Smooth muscle cell (in vitro differentiated cells): ENCODE data around the gene IL4. TPM values are rescaled to one million over a fixed set of nuclear protein-coding genes. Genes with fewer than 3 reads are reported as not detected.

Experiments
- DNase-seq: peaks from one replicate; lab custom pipeline; 2025; ENCODE audit not compliant: unreplicated experiment; lab: John Stamatoyannopoulos, UW
- H2AFZ ChIP-seq: fragments of 200-600 bp; sonication (generic); 2 replicates; pipeline ENCODE4 v1.6.0; 2016; ENCODE audit warnings: antibody characterized with exemption, low read depth, mild to moderate bottlenecking
- H3F3A ChIP-seq: fragments of 200-600 bp; sonication (generic); 2 replicates; pipeline ENCODE4 v1.6.0; 2017; ENCODE audit warnings: antibody characterized with exemption, low read depth
- H3K27ac ChIP-seq: fragments of 200-600 bp; sonication (generic); 2 replicates; pipeline ENCODE4 v1.5.1; 2016; ENCODE audit warnings: low read depth, mild to moderate bottlenecking
- H3K27me3 ChIP-seq: fragments of 200-600 bp; sonication (generic); 2 replicates; pipeline ENCODE4 v1.6.1; 2016; ENCODE audit warnings: low read depth, mild to moderate bottlenecking
- H3K36me3 ChIP-seq: fragments of 200-600 bp; sonication (generic); 2 replicates; pipeline ENCODE4 v1.5.1; 2016; ENCODE audit warnings: low read depth
- H3K4me1 ChIP-seq: fragments of 200-600 bp; sonication (generic); 2 replicates; pipeline ENCODE4 v1.5.1; 2016; ENCODE audit warnings: low read depth
- H3K4me2 ChIP-seq: fragments of 200-600 bp; sonication (generic); 2 replicates; pipeline ENCODE4 v1.6.0; 2016; ENCODE audit warnings: mild to moderate bottlenecking
- H3K4me3 ChIP-seq: fragments of 200-600 bp; sonication (generic); 2 replicates; pipeline ENCODE4 v1.5.1; 2016; ENCODE audit warnings: mild to moderate bottlenecking
- H3K79me2 ChIP-seq: fragments of 200-600 bp; sonication (generic); 2 replicates; pipeline ENCODE4 v1.6.0; 2016; ENCODE audit warnings: low read depth, mild to moderate bottlenecking
- H3K9ac ChIP-seq: fragments of 200-600 bp; sonication (generic); 2 replicates; pipeline ENCODE4 v1.6.0; 2016; ENCODE audit warnings: low read depth
- H3K9me3 ChIP-seq: fragments of 200-600 bp; sonication (generic); replicated peaks from 2 replicates; pipeline ENCODE4 v1.5.1; 2016; ENCODE audit warnings: low read depth
- H4K20me1 ChIP-seq: fragments of 200-600 bp; sonication (generic); 2 replicates; pipeline ENCODE4 v1.6.0; 2016; ENCODE audit warnings: low read depth
- CTCF ChIP-seq: fragments of 200-600 bp; sonication (generic); IDR thresholded peaks from 2 replicates; pipeline ENCODE4 v1.5.1; 2017; ENCODE audit warnings: borderline replicate concordance, mild to moderate bottlenecking, antibody characterized with exemption; ENCODE audit not compliant: insufficient read depth, poor library complexity, severe bottlenecking
- WGBS: methylation state at CpG from one replicate; pipeline ENCODE4 v1.1.7; 2016; ENCODE audit warnings: low lambda C conversion rate; 5-methylcytosine and 5-hydroxymethylcytosine counted together
- polyA plus RNA-seq: library from polyadenylated mRNA; unstranded; fragments of >200 nt; fragmentation: Nextera tagmentation; extraction: Ambion mirVana; gene quantifications from 2 replicates; pipeline ENCODE4 v1.2.1, GENCODE V29; 2016
- total RNA-seq: library from RNA; depleted of rRNA; stranded (reverse); fragments of >200 nt; gene quantifications from 2 replicates; pipeline ENCODE4 v1.2.3, GENCODE V29; 2014

Gene IL4
- total and polyA plus RNA-seq, 2 experiments from 2014 or later = not detected

GRCh38 chr5:132651838-132652469 lies 21.8 kb upstream of the IL4 start:
- H3K36me3 ChIP-seq = no peaks in the 10 kb centered on the region
- no peak overlapping the region for H3K9ac ChIP-seq
- no peak for TF ChIP-seq CTCF

DNA sequence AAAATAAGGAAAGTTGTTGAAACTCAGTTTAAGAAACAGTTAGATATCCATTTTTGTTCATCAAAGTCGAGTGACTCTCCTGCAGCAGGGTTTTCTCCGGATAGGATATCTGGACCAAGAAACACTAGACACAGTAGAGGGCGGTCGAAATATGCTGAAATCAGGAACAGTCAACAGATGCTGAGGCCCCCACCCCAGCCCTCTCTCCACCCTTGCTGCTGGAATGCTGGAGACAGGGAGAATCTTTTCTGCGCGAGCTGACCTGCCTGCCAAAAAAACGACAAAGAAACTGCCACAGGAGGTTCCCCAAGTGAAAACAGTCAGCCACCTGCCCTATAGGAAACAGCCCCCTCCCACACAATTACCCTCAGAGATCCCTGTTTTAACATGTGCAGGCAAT lies 20.1 kb upstream of the IL4 start:
- H3F3A ChIP-seq = no peaks in the 10 kb centered on the region
- 62% methylated on average over 7 of the region's 7 CpGs for WGBS
- H3K4me2 ChIP-seq = no peak overlapping the region
- H3K27me3 ChIP-seq = peaks cover 45% of the 10 kb centered on the region
- no peak overlapping the region for H3K9ac ChIP-seq
- no peak for DNase-seq
- H3K9me3 ChIP-seq = no peaks in the 10 kb centered on the region
- H3K36me3 ChIP-seq = no peaks in the 10 kb centered on the region
- no peak overlapping the region for H3K4me3 ChIP-seq
- H2AFZ ChIP-seq = no peak overlapping the region
- H4K20me1 ChIP-seq = no peaks in the 10 kb centered on the region
- peaks cover 6% of the 10 kb centered on the region for H3K4me1 ChIP-seq
- TF ChIP-seq CTCF = no peak
- no peaks in the 10 kb centered on the region for H3K79me2 ChIP-seq
- H3K27ac ChIP-seq = no peak overlapping the region

More at GRCh38 chr5:132651838-132652469, 21.8 kb upstream of the IL4 start:
- no peaks in the 10 kb centered on the region for H4K20me1 ChIP-seq
- DNase-seq = no peak
- peaks cover 6% of the 10 kb centered on the region for H3K4me1 ChIP-seq
- no peak overlapping the region for H2AFZ ChIP-seq
- H3K4me2 ChIP-seq = no peak overlapping the region
- H3K27ac ChIP-seq = no peak overlapping the region
- peaks cover 45% of the 10 kb centered on the region for H3K27me3 ChIP-seq
- H3K4me3 ChIP-seq = no peak overlapping the region
- no peaks in the 10 kb centered on the region for H3K79me2 ChIP-seq
- H3F3A ChIP-seq = no peaks in the 10 kb centered on the region
- 95% methylated on average over 4 of the region's 4 CpGs for WGBS
- peaks cover 7% of the 10 kb centered on the region for H3K9me3 ChIP-seq

- TF ChIP-seq CTCF = no peak
- Histone ChIP-seq H3K4me1 (peaks cover 6% of the 10 kb centered on the region), H3K27ac (no peak overlapping the region), H2AFZ (no peak overlapping the region), H3F3A (no peaks in the 10 kb centered on the region), H3K9ac (no peak overlapping the region), H3K36me3 (no peaks in the 10 kb centered on the region), H3K79me2 (no peaks in the 10 kb centered on the region), H3K9me3 (no peaks in the 10 kb centered on the region), H3K27me3 (peaks cover 45% of the 10 kb centered on the region), H3K4me3 (peak overlapping the region; percentile 51), H4K20me1 (no peaks in the 10 kb centered on the region), H3K4me2 (peak overlapping the region; percentile 92)
- no peak for DNase-seq
- 6% methylated on average over 77 of the region's 92 CpGs for WGBS
Measured at GRCh38 chr5:132655821-132656773, 17.7 kb upstream of the IL4 start.
